GM18951 (cell line): ENCODE measurements around the gene FXYD3.
"Not testable (repeated sequence)": the region's sequence is repeated elsewhere in the genome, so short reads cannot be mapped to it uniquely, and the experiment has no call there.

Experiments
- POLR2A ChIP-seq: IDR thresholded peaks from 4 replicates; pipeline ENCODE4 v1.6.1; 2011; ENCODE audit warnings: mild to moderate bottlenecking; ENCODE audit not compliant: insufficient read length, insufficient read depth; ENCODE audit errors: extremely low read depth
- in situ Hi-C: fragments of 300-500 bp; cut with MboI; formaldehyde crosslinking; loops from one replicate; pipeline ENCODE4 v1.12.0; 2022; ENCODE audit warnings: low sequenced_read_pairs, mixed read lengths, inconsistent platforms; ENCODE audit not compliant: unreplicated experiment

FXYD3 gene

GRCh38 chr19:35140962-35141836 is 25.6 kb downstream of the FXYD3 start:
- in situ Hi-C loops: no loop called here
- TF ChIP-seq POLR2A: no peak

- TF ChIP-seq POLR2A: no peak
- in situ Hi-C loops: no loop called here
Measured at GRCh38 chr19:35141837-35142605, 26.4 kb downstream of the FXYD3 start.

GRCh38 chr19:35142606-35143230 is 27.1 kb downstream of the FXYD3 start:
- TF ChIP-seq POLR2A: no peak
- in situ Hi-C loops: no loop called here

- no peak for TF ChIP-seq POLR2A
- in situ Hi-C loops: no loop called here
Measured at GRCh38 chr19:35143231-35143715, 27.6 kb downstream of the FXYD3 start, which contains the start of gene FXYD7. FXYD7 (plus strand) TSS chr19:35143255; CDS start chr19:35143334, 79 bp downstream.

GRCh38 chr19:35143818-35144217 is 28.2 kb downstream of the FXYD3 start:
- in situ Hi-C loops: no loop called here
- TF ChIP-seq POLR2A: no peak

GRCh38 chr19:35144259-35144599 is 28.6 kb downstream of the FXYD3 start:
- TF ChIP-seq POLR2A: no peak
- in situ Hi-C loops: no loop called here

- no peak for TF ChIP-seq POLR2A
- in situ Hi-C loops: no loop called here
Measured at GRCh38 chr19:35144600-35145436, 29.2 kb downstream of the FXYD3 start.

- TF ChIP-seq POLR2A: no peak
- in situ Hi-C loops: no loop called here
Measured at GRCh38 chr19:35146746-35147459, 31.3 kb downstream of the FXYD3 start.

- no peak for TF ChIP-seq POLR2A
- in situ Hi-C loops: no loop called here
Measured at GRCh38 chr19:35149463-35149862, 33.8 kb downstream of the FXYD3 start.

- no peak for TF ChIP-seq POLR2A
- in situ Hi-C loops: no loop called here
Measured at GRCh38 chr19:35150445-35150844, 34.8 kb downstream of the FXYD3 start.

- no peak for TF ChIP-seq POLR2A
- in situ Hi-C loops: no loop called here
Measured at GRCh38 chr19:35151273-35152065, 35.8 kb downstream of the FXYD3 start.

- in situ Hi-C loops: not testable (repeated sequence)
Measured at GRCh38 chr19:35153129-35153522, 37.5 kb downstream of the FXYD3 start.
